HG03520 (cell line): ENCODE data around the gene NPIPA7.
"Not testable (repeated sequence)": the region's sequence is repeated elsewhere in the genome, so short reads cannot be mapped to it uniquely, and the experiment has no call there.

Experiments used
- ATAC-seq: cut with Tn5 transposase; IDR thresholded peaks from one replicate; pipeline ENCODE4 v1.9.1; 2021; ENCODE audit warnings: mild to moderate bottlenecking, moderate library complexity; ENCODE audit not compliant: unreplicated experiment

NPIPA7 gene

GRCh38 chr16:16378840-16379239 lies at the start of gene NPIPA7:
Gene NPIPA7, plus strand, starts transcription at chr16:16379140. Its CDS starts 105 bp downstream, at chr16:16379245.
- ATAC-seq, result not testable (repeated sequence)

- ATAC-seq, result not testable (repeated sequence)
Measured at GRCh38 chr16:16331466-16331865, 47.5 kb upstream of the NPIPA7 start.

- ATAC-seq, result not testable (repeated sequence)
Measured at GRCh38 chr16:16357556-16357955, 21.4 kb upstream of the NPIPA7 start.

GRCh38 chr16:16358539-16359240 lies 20.2 kb upstream of the NPIPA7 start:
- not testable (repeated sequence) for ATAC-seq

GRCh38 chr16:16363595-16363994 lies 15.3 kb upstream of the NPIPA7 start:
- ATAC-seq, result not testable (repeated sequence)

GRCh38 chr16:16364100-16364499 lies 14.8 kb upstream of the NPIPA7 start:
- not testable (repeated sequence) for ATAC-seq

- ATAC-seq, result not testable (repeated sequence)
Measured at GRCh38 chr16:16364701-16365100, 14.2 kb upstream of the NPIPA7 start.

- not testable (repeated sequence) for ATAC-seq
Measured at GRCh38 chr16:16365319-16365718, 13.6 kb upstream of the NPIPA7 start.

- not testable (repeated sequence) for ATAC-seq
Measured at GRCh38 chr16:16365851-16366250, 13.1 kb upstream of the NPIPA7 start.

- ATAC-seq, result not testable (repeated sequence)
Measured at GRCh38 chr16:16366552-16367284, 12.2 kb upstream of the NPIPA7 start.

- not testable (repeated sequence) for ATAC-seq
Measured at GRCh38 chr16:16367285-16367628, 11.7 kb upstream of the NPIPA7 start.

- ATAC-seq, result not testable (repeated sequence)
Measured at GRCh38 chr16:16369081-16369856, 9.7 kb upstream of the NPIPA7 start.

- not testable (repeated sequence) for ATAC-seq
Measured at GRCh38 chr16:16371136-16371735, 7.7 kb upstream of the NPIPA7 start.

- not testable (repeated sequence) for ATAC-seq
Measured at GRCh38 chr16:16374192-16374591, 4.7 kb upstream of the NPIPA7 start.

- not testable (repeated sequence) for ATAC-seq
Measured at GRCh38 chr16:16399685-16400084, 20.7 kb downstream of the NPIPA7 start.

- ATAC-seq, result not testable (repeated sequence)
Measured at GRCh38 chr16:16402333-16402732, 23.4 kb downstream of the NPIPA7 start.

GRCh38 chr16:16404283-16404682 lies 25.3 kb downstream of the NPIPA7 start:
- not testable (repeated sequence) for ATAC-seq

GRCh38 chr16:16405421-16405820 lies 26.5 kb downstream of the NPIPA7 start:
- ATAC-seq, result not testable (repeated sequence)

GRCh38 chr16:16408430-16408829 lies 29.5 kb downstream of the NPIPA7 start:
- not testable (repeated sequence) for ATAC-seq

GRCh38 chr16:16413773-16414172 lies 34.8 kb downstream of the NPIPA7 start:
- not testable (repeated sequence) for ATAC-seq

GRCh38 chr16:16417071-16417470 lies 38.1 kb downstream of the NPIPA7 start:
- not testable (repeated sequence) for ATAC-seq
